GM12864 (cell line): ENCODE measurements around the gene ST8SIA3.
"Not testable (repeated sequence)": the region's sequence is repeated elsewhere in the genome, so short reads cannot be mapped to it uniquely, and the experiment has no call there.

Source experiments
- DNase-seq: peaks from one replicate; pipeline ENCODE4 v3.0.0-alpha.2; 2011; ENCODE audit warnings: low read depth
- H3K4me3 ChIP-seq: 2 replicates; pipeline ENCODE4 v1.5.1; 2011; ENCODE audit warnings: mild to moderate bottlenecking, low read depth, low read length, control low read depth
- CTCF ChIP-seq: IDR thresholded peaks from 2 replicates; pipeline ENCODE4 v1.5.1; 2011; ENCODE audit warnings: low read depth, mild to moderate bottlenecking, moderate library complexity, low read length, control low read depth, inconsistent platforms; ENCODE audit errors: missing control alignments

ST8SIA3 gene

GRCh38 chr18:57390044-57390443, 37.7 kb downstream of the ST8SIA3 start:
- no peak for DNase-seq
- no peak overlapping the region for H3K4me3 ChIP-seq
- TF ChIP-seq CTCF: no peak

- not testable (repeated sequence) for DNase-seq, H3K4me3 ChIP-seq
Observed at GRCh38 chr18:57394749-57395148, 42.4 kb downstream of the ST8SIA3 start.

DNA sequence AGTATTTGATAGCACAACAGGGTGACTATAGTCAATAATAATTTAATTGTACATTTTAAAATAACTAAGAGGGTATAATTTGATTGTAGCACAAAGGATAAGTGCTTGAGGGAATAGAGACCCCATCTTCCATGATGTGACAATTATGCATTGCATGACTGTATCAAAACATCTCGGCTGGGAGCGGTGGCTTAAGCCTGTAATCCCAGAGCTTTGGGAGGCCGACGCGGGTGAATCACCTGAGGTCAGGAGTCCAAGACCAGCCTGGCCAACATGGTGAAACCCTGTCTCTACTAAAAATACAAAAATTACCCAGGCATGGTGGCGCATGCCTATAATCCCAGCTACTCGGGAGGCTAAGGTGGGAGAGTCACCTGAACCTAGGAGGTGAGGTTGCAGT, 44.5 kb downstream of the ST8SIA3 start:
- DNase-seq, H3K4me3 ChIP-seq: not testable (repeated sequence)

GRCh38 chr18:57397440-57398132, 45.2 kb downstream of the ST8SIA3 start:
- no peak for DNase-seq
- no peak for TF ChIP-seq CTCF
- no peak overlapping the region for H3K4me3 ChIP-seq

DNA sequence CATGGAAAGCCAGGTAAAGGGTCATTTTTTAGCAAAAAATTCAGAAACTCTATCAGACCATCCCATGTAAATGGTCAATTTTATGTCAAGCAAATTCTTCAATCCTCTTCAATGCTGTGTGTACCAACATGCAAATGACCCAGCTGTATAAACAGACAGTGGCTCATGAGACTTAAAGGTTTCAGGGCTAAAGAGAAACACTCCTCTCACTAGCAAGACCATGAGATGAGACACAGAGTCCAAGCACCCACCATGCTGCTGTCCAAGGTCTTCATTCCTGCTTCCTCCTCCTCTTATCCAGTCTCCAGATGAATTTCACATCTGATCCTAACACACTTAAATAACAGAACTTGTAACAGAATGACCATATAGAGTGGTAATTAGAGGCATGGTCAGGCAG, 52.0 kb downstream of the ST8SIA3 start:
- no peak for TF ChIP-seq CTCF
- H3K4me3 ChIP-seq: no peak overlapping the region
- DNase-seq: no peak

GRCh38 chr18:57409650-57410049, 57.3 kb downstream of the ST8SIA3 start:
- DNase-seq: no peak
- TF ChIP-seq CTCF: no peak
- no peak overlapping the region for H3K4me3 ChIP-seq

DNA sequence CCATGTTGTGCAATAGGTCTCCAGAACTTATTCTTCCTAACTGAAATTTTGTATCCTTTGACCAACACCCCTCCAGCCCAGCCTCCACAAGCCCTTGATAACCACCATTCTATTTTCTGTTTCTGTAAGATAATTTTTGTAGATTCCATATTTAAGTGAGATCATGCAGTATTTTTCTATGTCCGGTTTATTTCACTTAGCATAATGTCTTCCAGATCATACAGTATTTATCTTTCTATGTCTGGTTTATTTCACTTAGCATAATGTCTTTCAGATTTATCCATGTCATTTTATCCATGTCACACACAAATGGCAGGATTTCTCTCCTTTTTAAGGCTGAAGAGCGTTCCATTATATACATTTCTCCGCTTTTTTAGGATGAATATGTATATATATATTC, 58.4 kb downstream of the ST8SIA3 start:
- H3K4me3 ChIP-seq: no peak overlapping the region
- DNase-seq: no peak
- no peak for TF ChIP-seq CTCF

GRCh38 chr18:57416542-57416941, 64.2 kb downstream of the ST8SIA3 start:
- TF ChIP-seq CTCF: no peak
- no peak for DNase-seq
- H3K4me3 ChIP-seq: no peak overlapping the region
